ENCODE measurements around the gene VPS54.

GRCh38 chr2:63875559-63876245 is 143.5 kb downstream of the VPS54 start:
- TF ChIP-seq CTCF (IDR thresholded peaks at IDR 0.05; ENCODE audit: insufficient read depth, low read length, poor library complexity, severe bottlenecking) (no peak), EZH2phosphoT487 (conservative IDR thresholded peaks at IDR 0.05; ENCODE audit: low read length) (no peak)

All from SU-DHL-6 (cell line).